D721Med (cell line): ENCODE measurements around the gene FNIP1.

Source experiments
- DNase-seq: peaks from one replicate; pipeline ENCODE4 v3.0.0; 2011; ENCODE audit warnings: low spot score; ENCODE audit not compliant: insufficient read length
- FAIRE-seq: peaks from 2 replicates; lab custom pipeline; 2011; peaks lifted over from hg19 to GRCh38; lab: Jason Lieb, UNC
- TF ChIP-seq, protein P1 (sequence below): IDR thresholded peaks from 2 replicates; pipeline ENCODE4 v1.5.1; 2012; ENCODE audit warnings: mild to moderate bottlenecking, control low read depth; ENCODE audit not compliant: insufficient read depth; ENCODE audit errors: missing control alignments

FNIP1 gene

DNA sequence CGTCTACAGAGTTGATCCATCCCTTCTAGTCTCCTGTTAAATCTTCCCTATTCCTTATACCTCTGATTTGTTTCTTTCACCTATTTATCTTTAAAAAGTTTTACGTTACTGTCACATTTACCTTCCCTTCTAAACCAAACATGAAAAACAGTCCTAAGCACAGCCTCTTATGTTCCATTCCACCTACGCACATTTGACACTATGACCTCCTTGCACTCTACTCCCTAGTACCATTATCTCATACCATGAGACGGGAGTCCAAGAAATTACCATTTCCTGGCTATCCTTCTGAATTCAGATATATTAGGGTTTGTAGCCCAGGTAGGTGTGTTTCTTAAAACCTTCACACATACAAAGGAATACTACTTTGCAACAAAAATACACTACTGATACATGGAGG is 25.1 kb downstream of the FNIP1 start:
- TF ChIP-seq, protein P1, sequence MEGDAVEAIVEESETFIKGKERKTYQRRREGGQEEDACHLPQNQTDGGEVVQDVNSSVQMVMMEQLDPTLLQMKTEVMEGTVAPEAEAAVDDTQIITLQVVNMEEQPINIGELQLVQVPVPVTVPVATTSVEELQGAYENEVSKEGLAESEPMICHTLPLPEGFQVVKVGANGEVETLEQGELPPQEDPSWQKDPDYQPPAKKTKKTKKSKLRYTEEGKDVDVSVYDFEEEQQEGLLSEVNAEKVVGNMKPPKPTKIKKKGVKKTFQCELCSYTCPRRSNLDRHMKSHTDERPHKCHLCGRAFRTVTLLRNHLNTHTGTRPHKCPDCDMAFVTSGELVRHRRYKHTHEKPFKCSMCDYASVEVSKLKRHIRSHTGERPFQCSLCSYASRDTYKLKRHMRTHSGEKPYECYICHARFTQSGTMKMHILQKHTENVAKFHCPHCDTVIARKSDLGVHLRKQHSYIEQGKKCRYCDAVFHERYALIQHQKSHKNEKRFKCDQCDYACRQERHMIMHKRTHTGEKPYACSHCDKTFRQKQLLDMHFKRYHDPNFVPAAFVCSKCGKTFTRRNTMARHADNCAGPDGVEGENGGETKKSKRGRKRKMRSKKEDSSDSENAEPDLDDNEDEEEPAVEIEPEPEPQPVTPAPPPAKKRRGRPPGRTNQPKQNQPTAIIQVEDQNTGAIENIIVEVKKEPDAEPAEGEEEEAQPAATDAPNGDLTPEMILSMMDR: no peak
- DNase-seq: no peak
- no peak for FAIRE-seq

DNA sequence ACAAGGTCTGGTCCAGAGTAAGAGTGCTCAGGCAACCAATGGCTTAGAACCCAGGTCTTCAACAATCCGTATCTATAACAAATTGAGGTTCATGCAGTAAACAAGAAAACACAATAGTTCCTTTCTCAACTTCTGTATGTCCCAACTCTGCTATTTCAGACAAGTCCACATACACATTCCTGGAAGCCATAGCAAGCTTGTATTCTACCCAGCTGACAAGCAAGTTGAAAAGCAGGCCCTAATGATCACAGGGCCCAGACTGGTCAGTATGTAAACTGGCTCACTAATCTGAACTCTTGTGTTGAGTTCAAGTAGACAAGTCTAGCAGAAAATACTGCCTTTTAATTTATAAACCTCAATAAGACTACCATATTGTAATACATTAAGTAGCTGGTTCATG is 26.9 kb downstream of the FNIP1 start:
- FAIRE-seq (no peak), DNase-seq (no peak)
- TF ChIP-seq, protein P1: no peak

DNA sequence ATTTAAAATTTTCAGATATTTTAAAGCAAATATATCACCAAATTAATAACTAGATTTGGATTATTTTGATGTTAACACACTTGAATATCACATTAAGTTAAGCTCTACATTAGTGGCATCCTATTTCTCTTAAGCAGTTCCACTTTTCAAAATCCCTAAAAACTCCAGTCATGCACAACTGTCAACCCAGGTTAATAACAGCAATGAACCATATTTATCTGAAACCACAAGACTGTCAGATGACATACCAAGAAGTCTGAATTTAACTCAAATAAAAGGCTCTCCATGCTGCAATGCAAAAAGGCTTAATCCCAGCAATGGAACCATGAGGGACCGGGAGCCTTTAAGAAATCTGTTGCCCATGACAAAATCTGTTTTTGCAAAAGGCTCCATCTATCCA is 27.5 kb downstream of the FNIP1 start:
- no peak for DNase-seq
- TF ChIP-seq, protein P1: no peak
- no peak for FAIRE-seq

DNA sequence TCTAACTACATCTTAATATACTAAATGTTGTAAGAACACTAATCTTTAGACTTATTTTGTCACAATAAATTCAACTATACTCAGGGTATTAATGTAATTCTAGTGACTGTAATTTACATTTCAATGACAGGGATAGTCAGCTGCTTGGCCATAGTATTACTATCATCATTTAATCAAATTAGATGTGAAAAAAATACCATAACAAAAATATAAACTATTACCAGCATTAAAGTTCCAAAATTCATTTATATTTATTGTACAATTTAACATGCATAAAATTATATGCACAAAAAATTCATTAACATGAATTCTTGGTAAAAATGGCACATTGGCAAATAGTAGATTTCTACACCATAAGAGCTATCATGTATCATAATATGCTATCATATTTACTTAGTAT is 28.9 kb downstream of the FNIP1 start:
- FAIRE-seq (no peak), DNase-seq (no peak)
- TF ChIP-seq, protein P1: no peak

DNA sequence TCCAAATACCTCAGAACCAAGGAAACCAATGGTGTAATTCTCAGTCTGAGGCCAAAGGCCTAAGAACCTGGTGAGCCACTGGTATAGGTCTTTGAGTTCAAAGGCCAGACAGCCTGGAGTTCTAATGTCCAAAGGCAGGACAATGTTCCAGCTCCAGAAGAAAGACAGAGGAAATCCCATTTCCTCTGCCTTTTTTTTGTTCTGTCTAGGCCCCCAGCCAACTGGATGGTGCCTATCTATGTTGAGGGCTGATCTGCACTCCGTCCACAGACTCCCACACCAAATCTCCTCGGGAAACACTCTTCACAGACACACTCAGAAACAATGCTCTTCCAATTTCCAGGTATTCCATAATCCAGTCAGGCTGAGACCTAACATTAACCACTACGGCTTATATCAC is 30.1 kb downstream of the FNIP1 start:
- TF ChIP-seq, protein P1: no peak
- no peak for FAIRE-seq
- no peak for DNase-seq

DNA sequence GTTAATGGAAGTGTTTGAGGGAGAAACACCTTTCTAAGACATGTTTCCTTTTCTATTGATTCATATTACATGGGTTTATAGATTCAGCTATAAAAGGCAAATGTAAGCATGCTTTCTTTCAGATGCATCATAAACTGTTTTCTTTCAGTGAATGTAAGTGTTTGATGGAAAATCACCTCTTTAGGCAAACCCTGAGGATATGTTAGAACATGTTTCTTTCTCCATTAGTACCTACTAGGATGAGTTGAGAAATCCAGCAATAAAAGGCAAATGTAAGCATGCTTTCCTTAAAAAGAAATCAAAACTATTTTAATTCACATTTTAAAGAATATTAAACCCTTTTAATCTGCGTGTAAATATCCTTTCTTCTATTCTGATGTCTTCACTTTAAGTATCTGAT is 31.6 kb downstream of the FNIP1 start:
- TF ChIP-seq, protein P1: no peak
- no peak for FAIRE-seq
- DNase-seq: no peak

DNA sequence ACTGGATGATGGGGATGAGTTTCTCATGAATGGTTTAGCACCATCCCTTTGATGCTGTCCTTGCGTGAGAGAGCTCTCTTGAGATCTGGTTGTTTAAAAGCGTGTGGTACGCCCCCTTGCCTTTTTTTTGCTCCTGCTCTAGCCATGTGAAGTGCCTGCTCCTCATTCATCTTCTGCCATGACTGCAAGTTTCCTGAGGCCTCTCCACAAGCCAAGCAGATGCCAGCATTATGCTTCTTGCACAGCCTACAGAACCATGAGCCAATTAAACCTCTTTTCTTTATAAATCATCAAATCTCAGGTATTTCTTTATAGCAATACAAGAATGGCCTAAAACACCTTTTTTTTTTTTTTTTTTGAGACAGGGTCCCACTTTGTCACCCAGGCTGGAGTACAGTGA is 32.8 kb downstream of the FNIP1 start:
- FAIRE-seq (no peak), DNase-seq (no peak)
- TF ChIP-seq, protein P1: no peak
